Duodenal mucosa (tissue), 2 donors: ENCODE data around the gene NT5C1B.

Experiments used
- H3K27ac ChIP-seq: one replicate; pipeline ENCODE4 v1.7.0; 2013; ENCODE audit warnings: low read depth, low read length
- H3K27me3 ChIP-seq, 2 donors: one replicate each; pipeline ENCODE4 v1.7.0; 2013; ENCODE audit warnings: low read length in 2 of 2, control low read depth in 1 of 2; ENCODE audit not compliant: insufficient read depth in 2 of 2, control insufficient read depth in 1 of 2
- H3K36me3 ChIP-seq, 2 donors: one replicate each; pipeline ENCODE4 v1.7.0; 2013; ENCODE audit warnings: low read length in 2 of 2, control low read depth in 1 of 2; ENCODE audit not compliant: insufficient read depth in 2 of 2, control insufficient read depth in 1 of 2
- H3K4me1 ChIP-seq, 2 donors: one replicate each; pipeline ENCODE4 v1.7.0; 2013; ENCODE audit warnings: low read length in 2 of 2, control low read depth in 1 of 2; ENCODE audit not compliant: insufficient read depth in 2 of 2, control insufficient read depth in 1 of 2
- H3K4me3 ChIP-seq, 2 donors: one replicate each; pipeline ENCODE4 v1.7.0; 2013; ENCODE audit warnings: low read length in 2 of 2, low read depth in 1 of 2
- H3K9ac ChIP-seq, 2 donors: one replicate each; pipeline ENCODE4 v1.7.0; 2013; ENCODE audit warnings: low read length in 2 of 2, low read depth in 1 of 2
- H3K9me3 ChIP-seq, 2 donors: one replicate each; pipeline ENCODE4 v1.7.0; 2013; ENCODE audit warnings: low read length in 2 of 2, control low read depth in 1 of 2; ENCODE audit not compliant: control insufficient read depth in 1 of 2

Gene NT5C1B

GRCh38 chr2:18603854-18604530, 14.6 kb upstream of the NT5C1B start:
- H3K27me3 ChIP-seq, result no peaks in the 10 kb centered on the region
- H3K4me3 ChIP-seq, result no peak overlapping the region
- no peak overlapping the region for H3K27ac ChIP-seq
- H3K9ac ChIP-seq, result no peak overlapping the region
- H3K36me3 ChIP-seq, result no peaks in the 10 kb centered on the region
- no peaks in the 10 kb centered on the region for H3K4me1 ChIP-seq
- no peaks in the 10 kb centered on the region for H3K9me3 ChIP-seq

DNA sequence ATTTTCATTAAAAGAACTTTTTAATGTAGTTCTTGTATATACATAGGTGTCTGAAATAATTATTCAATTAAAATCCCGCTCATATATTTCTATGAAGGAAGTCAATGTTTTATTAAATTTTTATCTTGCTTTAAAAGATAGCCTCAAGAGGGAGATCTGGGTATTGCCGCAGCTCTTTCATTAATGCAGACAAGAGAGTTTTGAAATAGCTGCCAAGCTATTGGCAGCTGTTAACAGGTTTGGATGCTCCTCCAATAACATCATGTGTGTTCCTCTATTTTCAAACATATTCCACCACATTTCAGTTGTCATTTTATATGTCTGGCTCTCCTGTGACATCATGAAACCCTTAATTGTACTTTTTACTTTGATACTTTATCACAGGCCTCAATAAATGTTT, 12.9 kb upstream of the NT5C1B start:
- Histone ChIP-seq H3K4me3 (no peak overlapping the region), H3K27ac (no peak overlapping the region), H3K9ac (no peak overlapping the region), H3K36me3 (no peaks in the 10 kb centered on the region), H3K4me1 (no peaks in the 10 kb centered on the region), H3K9me3 (no peaks in the 10 kb centered on the region), H3K27me3 (no peaks in the 10 kb centered on the region)

GRCh38 chr2:18600255-18600613, 10.9 kb upstream of the NT5C1B start:
- Histone ChIP-seq H3K27me3 (no peaks in the 10 kb centered on the region), H3K4me1 (no peaks in the 10 kb centered on the region), H3K9ac (no peak overlapping the region), H3K36me3 (no peaks in the 10 kb centered on the region), H3K4me3 (no peak overlapping the region), H3K27ac (no peak overlapping the region), H3K9me3 (no peaks in the 10 kb centered on the region)

DNA sequence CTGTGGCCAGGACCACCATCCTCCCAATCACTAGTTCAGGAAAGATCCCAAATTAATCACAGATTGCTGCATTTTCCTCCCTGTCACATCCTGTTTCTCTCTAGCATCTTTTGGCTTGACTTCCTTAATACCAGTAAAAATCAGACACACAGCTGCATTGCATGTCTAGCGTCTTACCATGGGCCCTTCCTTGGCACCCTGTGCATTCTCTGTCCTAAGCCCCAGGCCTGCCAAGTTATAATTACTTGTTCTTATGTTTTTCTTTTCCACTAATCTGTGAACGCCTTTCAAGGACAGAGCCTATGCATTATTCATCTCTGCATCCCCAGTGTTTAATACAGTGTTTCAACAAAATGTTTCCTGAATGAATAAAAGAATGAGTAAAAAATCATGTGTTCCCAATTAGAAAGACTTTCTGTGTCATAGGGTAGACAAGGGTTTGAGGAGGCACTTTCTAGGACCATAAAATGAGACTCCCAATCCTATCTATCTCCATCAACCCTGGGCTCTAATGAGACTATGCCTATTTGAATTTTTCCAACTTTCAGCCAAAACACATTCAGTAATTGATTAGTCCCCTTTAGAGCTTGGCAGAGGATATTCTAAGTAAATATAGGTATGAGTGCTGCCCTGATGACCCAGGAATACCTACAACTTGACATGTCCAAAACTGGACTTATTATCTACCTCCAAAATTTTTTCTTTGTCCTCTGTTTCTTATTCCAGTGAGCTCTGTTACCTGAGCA, 10.3 kb upstream of the NT5C1B start:
- no peak overlapping the region for H3K4me3 ChIP-seq
- H3K36me3 ChIP-seq, result no peaks in the 10 kb centered on the region
- no peak overlapping the region for H3K9ac ChIP-seq
- H3K27ac ChIP-seq, result no peak overlapping the region
- no peaks in the 10 kb centered on the region for H3K27me3 ChIP-seq
- H3K4me1 ChIP-seq, result no peaks in the 10 kb centered on the region
- H3K9me3 ChIP-seq, result no peaks in the 10 kb centered on the region

GRCh38 chr2:18598848-18599484, 9.6 kb upstream of the NT5C1B start:
- Histone ChIP-seq H3K27me3 (no peaks in the 10 kb centered on the region), H3K4me1 (no peaks in the 10 kb centered on the region), H3K36me3 (no peaks in the 10 kb centered on the region), H3K9me3 (no peaks in the 10 kb centered on the region), H3K4me3 (no peak overlapping the region), H3K27ac (no peak overlapping the region), H3K9ac (no peak overlapping the region)

DNA sequence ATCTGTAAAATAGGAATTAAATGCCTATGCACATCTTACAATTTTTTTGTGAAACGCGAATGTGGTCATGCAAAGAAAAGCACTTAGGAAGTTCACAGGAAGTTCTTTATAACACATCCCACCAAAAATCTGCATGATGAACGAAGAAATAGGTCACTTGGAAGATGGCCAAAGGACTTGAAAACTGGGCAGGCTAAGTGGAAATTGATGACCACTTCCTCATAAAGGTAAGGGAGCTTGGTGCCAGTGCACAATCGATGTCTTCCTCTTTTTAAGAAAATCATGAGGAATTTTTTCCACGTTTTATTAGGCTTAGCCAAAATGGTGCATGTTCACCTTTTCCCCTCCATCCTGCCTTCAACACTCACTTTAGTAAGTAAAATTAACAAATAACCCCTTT, 8.2 kb upstream of the NT5C1B start:
- no peaks in the 10 kb centered on the region for H3K4me1 ChIP-seq
- H3K9me3 ChIP-seq, result no peaks in the 10 kb centered on the region
- no peaks in the 10 kb centered on the region for H3K27me3 ChIP-seq
- no peak overlapping the region for H3K4me3 ChIP-seq
- H3K36me3 ChIP-seq, result no peaks in the 10 kb centered on the region
- H3K27ac ChIP-seq, result no peak overlapping the region
- no peak overlapping the region for H3K9ac ChIP-seq

GRCh38 chr2:18596993-18597392, 7.6 kb upstream of the NT5C1B start:
- H3K36me3 ChIP-seq, result no peaks in the 10 kb centered on the region
- H3K9me3 ChIP-seq, result no peaks in the 10 kb centered on the region
- no peaks in the 10 kb centered on the region for H3K4me1 ChIP-seq
- no peak overlapping the region for H3K4me3 ChIP-seq
- H3K27me3 ChIP-seq, result no peaks in the 10 kb centered on the region
- H3K9ac ChIP-seq, result no peak overlapping the region
- no peak overlapping the region for H3K27ac ChIP-seq

DNA sequence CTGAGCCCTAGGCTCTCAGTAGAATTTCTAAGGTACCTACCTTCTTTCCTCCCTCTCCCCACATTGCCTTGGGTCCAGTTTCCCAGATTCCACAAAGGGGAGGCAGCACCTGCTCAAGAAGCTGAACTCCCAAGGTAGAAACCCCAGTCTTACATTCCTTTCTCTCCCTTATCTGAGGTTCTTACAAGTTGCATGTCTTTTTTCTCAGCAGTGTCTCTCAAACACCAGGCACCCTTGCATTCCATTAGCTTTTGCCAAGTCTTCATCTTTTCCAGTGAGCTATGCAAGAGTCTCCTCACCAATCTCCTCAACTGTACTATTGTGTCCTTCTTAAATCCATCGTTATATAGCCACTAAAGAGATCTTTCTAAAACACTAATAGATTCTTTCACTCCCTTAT, 4.1 kb upstream of the NT5C1B start:
- Histone ChIP-seq H3K9me3 (no peaks in the 10 kb centered on the region), H3K27ac (no peak overlapping the region), H3K9ac (no peak overlapping the region), H3K4me1 (no peaks in the 10 kb centered on the region), H3K4me3 (no peak overlapping the region), H3K27me3 (no peaks in the 10 kb centered on the region), H3K36me3 (no peaks in the 10 kb centered on the region)

DNA sequence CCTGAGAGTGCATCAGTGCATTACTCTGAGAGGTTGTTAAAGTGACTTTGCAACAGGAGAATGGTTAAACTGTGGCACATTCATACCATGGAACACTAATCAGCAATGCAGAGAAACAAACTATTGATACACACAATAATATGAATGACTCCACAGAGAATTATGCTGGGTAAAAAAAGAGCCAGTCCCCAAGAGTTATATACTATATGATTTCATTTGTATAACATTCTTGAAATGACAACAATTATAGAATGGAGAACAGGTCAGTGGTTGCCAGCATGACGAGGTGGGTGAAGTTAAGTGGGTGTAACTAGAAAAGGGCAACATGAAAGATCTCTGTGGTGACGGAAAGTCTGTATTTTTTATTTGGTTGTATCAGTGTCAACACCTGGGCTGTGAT, 3.0 kb upstream of the NT5C1B start:
- Histone ChIP-seq H3K27me3 (no peaks in the 10 kb centered on the region), H3K27ac (no peak overlapping the region), H3K36me3 (no peaks in the 10 kb centered on the region), H3K9ac (no peak overlapping the region), H3K4me1 (no peaks in the 10 kb centered on the region), H3K4me3 (no peak overlapping the region), H3K9me3 (no peaks in the 10 kb centered on the region)

DNA sequence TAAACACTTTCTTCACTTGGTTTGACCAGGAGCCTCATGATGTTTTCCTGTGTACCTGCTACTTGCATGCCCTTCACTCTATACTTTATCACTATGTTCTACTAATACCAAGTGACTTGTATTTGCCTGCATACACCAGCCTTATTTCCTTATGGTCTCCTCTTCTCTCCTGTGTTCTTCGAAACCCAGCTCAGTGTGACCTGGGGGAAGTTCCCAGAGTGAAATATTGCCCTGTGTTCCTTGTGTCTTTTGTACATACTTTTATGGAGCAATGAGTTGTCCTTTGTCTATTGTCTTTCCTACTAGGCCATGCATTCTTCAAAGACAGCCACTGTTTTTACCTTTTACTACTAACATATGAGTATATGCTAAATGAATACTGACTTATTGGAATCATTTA, 567 bp downstream of the NT5C1B start:
- Histone ChIP-seq H3K4me3 (no peak overlapping the region), H3K9me3 (no peaks in the 10 kb centered on the region), H3K27ac (no peak overlapping the region), H3K27me3 (no peaks in the 10 kb centered on the region), H3K9ac (no peak overlapping the region), H3K36me3 (no peaks in the 10 kb centered on the region), H3K4me1 (no peaks in the 10 kb centered on the region)
